Aorta (tissue), 5 donors: ENCODE results near the gene TMEM181. TPM values are rescaled to one million over a fixed set of nuclear protein-coding genes. Genes with fewer than 3 reads are reported as not detected.

ENCODE experiments used
- ATAC-seq: fragments of 200-7000 bp; cut with Tn5 transposase; one replicate; pipeline ENCODE4 v1.9.1; 2022; ENCODE audit warnings: moderate library complexity; ENCODE audit not compliant: low FRiP score
- DNase-seq, 2 donors: peaks; one replicate each; pipeline ENCODE4 v3.0.0-alpha.2; 2020
- H3K27ac ChIP-seq, 2 donors: one replicate each; pipeline ENCODE4 v1.5.1; 2013; ENCODE audit warnings: low read length in 2 of 2, mild to moderate bottlenecking in 2 of 2, moderate library complexity in 2 of 2, control low read depth in 1 of 2, inconsistent platforms in 1 of 2, low read depth in 1 of 2
- H3K27me3 ChIP-seq, 2 donors: one replicate each; pipeline ENCODE4 v1.6.1; 2013; ENCODE audit warnings: control low read depth in 1 of 2, low read length in 1 of 2, mild to moderate bottlenecking in 1 of 2, moderate library complexity in 1 of 2; ENCODE audit not compliant: insufficient read depth in 2 of 2, control insufficient read depth in 1 of 2
- H3K36me3 ChIP-seq, 2 donors: one replicate each; pipeline ENCODE4 v1.6.1; 2013; ENCODE audit warnings: control low read depth in 1 of 2, low read length in 1 of 2, mild to moderate bottlenecking in 1 of 2; ENCODE audit not compliant: insufficient read depth in 2 of 2, control insufficient read depth in 1 of 2
- H3K4me1 ChIP-seq, 2 donors: one replicate each; pipeline ENCODE4 v1.6.1; 2013; ENCODE audit warnings: low read length in 2 of 2, control low read depth in 1 of 2, mild to moderate bottlenecking in 1 of 2, moderate library complexity in 1 of 2; ENCODE audit not compliant: insufficient read depth in 2 of 2, control insufficient read depth in 1 of 2
- H3K4me3 ChIP-seq, 2 donors: one replicate each; pipeline ENCODE4 v1.5.1; 2013; ENCODE audit warnings: low read length in 2 of 2, control low read depth in 1 of 2, mild to moderate bottlenecking in 1 of 2
- H3K9me3 ChIP-seq: one replicate; pipeline ENCODE4 v1.6.1; 2013; ENCODE audit warnings: mild to moderate bottlenecking, low read length; ENCODE audit not compliant: control insufficient read depth
- WGBS, 2 donors: extraction: QIAGEN DNeasy Blood & Tissue Kit; methylation state at CpG; one replicate each; pipeline ENCODE4 v1.1.7; 2013; 5-methylcytosine and 5-hydroxymethylcytosine counted together
- intact Hi-C, 2 donors: fragments of 100-400 bp; cut with DNase I; formaldehyde crosslinking; loops; one replicate each; pipeline versions ENCODE4 v1.14.2 to v1.15.0; 2022
- polyA plus RNA-seq, 2 donors: library from polyadenylated mRNA; stranded (reverse); fragments of 200-250 nt; gene quantifications; one replicate each; pipeline ENCODE4 v1.2.3, GENCODE V29; 2013
- total RNA-seq, 2 donors: library from RNA; stranded (reverse); fragmentation: NEBNext Ultra II Directional; extraction: Animal tissue kit (Norgen Biotek cat#: 25700); gene quantifications; one replicate each; pipeline ENCODE4 v1.2.1, GENCODE V29; 2021
- donor health status: healthy with polysubstance abuse.
- donor health status: Bipolar disorder and iron deficiency.
- donor health status: DM: no; HTN: no; CAD: no.
- donor health status: DM: no; HTN: no; CAD: no.
- donor health status: DM: yes; HTN: yes; CAD: no.

The TMEM181 gene
- total and polyA plus RNA-seq, 4 donors = 7.4 to 25.9 (median 17.9) TPM

- no peak for DNase-seq
- no peak for ATAC-seq
- Histone ChIP-seq H3K27me3 (no peaks in the 10 kb centered on the region), H3K4me3 (no peak overlapping the region), H3K4me1 (no peaks in the 10 kb centered on the region), H3K9me3 (no peaks in the 10 kb centered on the region), H3K36me3 (no peaks in the 10 kb centered on the region), H3K27ac (no peak overlapping the region)
- intact Hi-C loops = no loop called here
- WGBS, 2 donors = 70 to 71% methylated on average over 5 of the region's 5 CpGs
Measured at GRCh38 chr6:158557927-158558326, 2.0 kb upstream of the TMEM181 start.

- Histone ChIP-seq H3K27ac (no peak overlapping the region), H3K4me1 (no peaks in the 10 kb centered on the region), H3K9me3 (no peaks in the 10 kb centered on the region), H3K36me3 (no peaks in the 10 kb centered on the region), H3K4me3 (no peak overlapping the region), H3K27me3 (no peaks in the 10 kb centered on the region)
- ATAC-seq = no peak
- intact Hi-C loops = no loop called here
- no peak for DNase-seq
- WGBS, 2 donors = 92 to 94% methylated on average over 14 of the region's 14 CpGs
Measured at GRCh38 chr6:158558415-158559306, 1.2 kb upstream of the TMEM181 start.

GRCh38 chr6:158559338-158559894, 475 bp upstream of the TMEM181 start:
- WGBS, 2 donors = 35 to 36% methylated on average over 14 of the region's 14 CpGs
- Histone ChIP-seq H3K27me3 (no peaks in the 10 kb centered on the region), H3K36me3 (no peaks in the 10 kb centered on the region), H3K27ac (peak overlapping the region in 1 of 2 donors; percentile 64), H3K9me3 (no peaks in the 10 kb centered on the region), H3K4me1 (no peaks in the 10 kb centered on the region), H3K4me3 (peak overlapping the region; percentile 67 to 96)
- no peak for ATAC-seq
- intact Hi-C loops = no loop called here
- no peak for DNase-seq

- 2% methylated on average over 19 of the region's 19 CpGs for WGBS, 2 donors
- no peaks in the 10 kb centered on the region for H3K9me3 ChIP-seq
- H3K27ac ChIP-seq = no peak overlapping the region
- H3K27me3 ChIP-seq = no peaks in the 10 kb centered on the region
- no peak for ATAC-seq
- H3K4me3 ChIP-seq = peak overlapping the region; percentile 67 to 96
- intact Hi-C loops = loop anchor here in 1 of 2 donors (10.0 kb wide), 1 partner anchor 186 kb away; no protein-coding TSS in a partner anchor
- no peaks in the 10 kb centered on the region for H3K36me3 ChIP-seq
- peak in 1 of 2 donors; percentile 59 for DNase-seq
- no peaks in the 10 kb centered on the region for H3K4me1 ChIP-seq
Measured at GRCh38 chr6:158560836-158561320, 987 bp downstream of the TMEM181 start.

GRCh38 chr6:158561321-158561884, 1.5 kb downstream of the TMEM181 start:
- no peaks in the 10 kb centered on the region for H3K9me3 ChIP-seq
- no peaks in the 10 kb centered on the region for H3K4me1 ChIP-seq
- no peaks in the 10 kb centered on the region for H3K36me3 ChIP-seq
- no peak overlapping the region for H3K27ac ChIP-seq
- DNase-seq (peak in 1 of 2 donors; percentile 48), ATAC-seq (no peak)
- WGBS, 2 donors = 21 to 29% methylated on average over 14 of the region's 14 CpGs
- H3K4me3 ChIP-seq = peak overlapping the region in 1 of 2 donors; percentile 67
- intact Hi-C loops = loop anchor here in 1 of 2 donors (10.0 kb wide), 1 partner anchor 187 kb away; no protein-coding TSS in a partner anchor
- no peaks in the 10 kb centered on the region for H3K27me3 ChIP-seq

GRCh38 chr6:158561938-158562337, 2.0 kb downstream of the TMEM181 start:
- intact Hi-C loops = loop anchor here in 1 of 2 donors (10.0 kb wide), 1 partner anchor 187 kb away; no protein-coding TSS in a partner anchor
- no peaks in the 10 kb centered on the region for H3K27me3 ChIP-seq
- no peaks in the 10 kb centered on the region for H3K4me1 ChIP-seq

GRCh38 chr6:158564243-158565121, 4.6 kb downstream of the TMEM181 start:
- ATAC-seq (no peak), DNase-seq (no peak)
- Histone ChIP-seq H3K4me1 (no peaks in the 10 kb centered on the region), H3K27ac (no peak overlapping the region), H3K36me3 (no peaks in the 10 kb centered on the region), H3K4me3 (no peak overlapping the region), H3K9me3 (no peaks in the 10 kb centered on the region), H3K27me3 (no peaks in the 10 kb centered on the region)
- 90 to 92% methylated on average over 16 of the region's 16 CpGs for WGBS, 2 donors
- intact Hi-C loops = loop anchor here in 1 of 2 donors (10.0 kb wide), 1 partner anchor 190 kb away; no protein-coding TSS in a partner anchor

More at GRCh38 chr6:158561938-158562337, 2.0 kb downstream of the TMEM181 start:
- H3K9me3 ChIP-seq = no peaks in the 10 kb centered on the region
- no peak for ATAC-seq
- no peaks in the 10 kb centered on the region for H3K36me3 ChIP-seq
- no peak for DNase-seq
- no peak overlapping the region for H3K27ac ChIP-seq
- WGBS, 2 donors = 87 to 88% methylated on average over 8 of the region's 8 CpGs
- H3K4me3 ChIP-seq = no peak overlapping the region

GRCh38 chr6:158565122-158565429, 5.2 kb downstream of the TMEM181 start:
- Histone ChIP-seq H3K27me3 (no peaks in the 10 kb centered on the region), H3K36me3 (no peaks in the 10 kb centered on the region), H3K9me3 (no peaks in the 10 kb centered on the region), H3K4me3 (no peak overlapping the region), H3K4me1 (no peaks in the 10 kb centered on the region), H3K27ac (no peak overlapping the region)
- intact Hi-C loops = loop anchor here in 1 of 2 donors (10.0 kb wide), 1 partner anchor 190 kb away; no protein-coding TSS in a partner anchor
- ATAC-seq (no peak), DNase-seq (no peak)
- WGBS, 2 donors = 86 to 93% methylated on average over 9 of the region's 9 CpGs
